SJSA1 (cell line): Measurements from ENCODE around the gene TRIM24. TPM values are rescaled to one million over a fixed set of nuclear protein-coding genes. Genes with fewer than 3 reads are reported as not detected.
"Not testable (repeated sequence)": the region's sequence is repeated elsewhere in the genome, so short reads cannot be mapped to it uniquely, and the experiment has no call there.

Experiments
- DNase-seq, 2 experiments: peaks; one replicate each; pipeline ENCODE4 v3.0.0-alpha.2; 2015 to 2020; ENCODE audit warnings: low spot score in 2 of 2, low read depth in 1 of 2
- H3K27ac ChIP-seq: fragments of 250-450 bp; sonication (Bioruptor Pico); 2 replicates; pipeline ENCODE4 v1.5.1; 2020; ENCODE audit warnings: mild to moderate bottlenecking, moderate library complexity
- H3K27me3 ChIP-seq: fragments of 250-450 bp; sonication (Bioruptor Pico); replicated peaks from 2 replicates; pipeline ENCODE4 v1.5.1; 2020; ENCODE audit warnings: mild to moderate bottlenecking, moderate library complexity
- H3K36me3 ChIP-seq: fragments of 250-450 bp; sonication (Bioruptor Pico); 2 replicates; pipeline ENCODE4 v1.5.1; 2020; ENCODE audit warnings: mild to moderate bottlenecking
- H3K4me1 ChIP-seq: fragments of 250-450 bp; sonication (Bioruptor Pico); replicated peaks from 2 replicates; pipeline ENCODE4 v1.6.1; 2021; ENCODE audit warnings: mild to moderate bottlenecking
- H3K4me3 ChIP-seq: fragments of 250-450 bp; sonication (Bioruptor Pico); 2 replicates; pipeline ENCODE4 v1.5.1; 2020; ENCODE audit warnings: mild to moderate bottlenecking
- H3K9me3 ChIP-seq: fragments of 250-450 bp; sonication (Bioruptor Pico); replicated peaks from 2 replicates; pipeline ENCODE4 v1.5.1; 2020; ENCODE audit warnings: mild to moderate bottlenecking
- total RNA-seq: library from RNA; depleted of rRNA; stranded (reverse); fragments of >200 nt; shearing (Covaris generic); gene quantifications from 2 replicates; pipeline ENCODE4 v1.2.3, GENCODE V29; 2014

Gene TRIM24
- total RNA-seq, 1 experiment from 2014 or later, result 20.3 TPM

- no peak overlapping the region for H3K4me3 ChIP-seq
- DNase-seq, result no peak
- no peaks in the 10 kb centered on the region for H3K4me1 ChIP-seq
- H3K9me3 ChIP-seq, result no peaks in the 10 kb centered on the region
- H3K27me3 ChIP-seq, result no peaks in the 10 kb centered on the region
- H3K27ac ChIP-seq, result no peak overlapping the region
- H3K36me3 ChIP-seq, result no peaks in the 10 kb centered on the region
Observed at GRCh38 chr7:138493535-138493934, 33.5 kb downstream of the TRIM24 start.

DNA sequence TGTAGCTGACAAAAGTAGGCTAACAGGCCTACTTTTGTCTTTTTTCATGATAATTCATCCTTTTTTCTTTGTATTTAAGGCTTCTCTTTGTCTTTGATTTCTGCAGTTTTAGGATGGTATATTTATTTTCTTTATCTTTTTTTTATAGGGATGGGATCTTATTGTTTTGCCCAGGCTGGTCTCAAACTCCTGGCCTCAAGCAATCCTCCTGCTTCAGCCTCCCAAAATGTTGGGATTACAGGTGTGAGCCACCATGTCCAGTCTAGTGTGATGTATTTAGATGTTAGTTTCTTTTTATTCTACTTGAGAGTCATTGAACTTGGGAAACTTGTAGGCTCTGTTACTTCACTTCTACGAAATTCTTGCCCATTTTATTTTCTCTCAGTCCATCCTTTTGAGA, 35.4 kb downstream of the TRIM24 start:
- H3K27ac ChIP-seq, result no peak overlapping the region
- H3K4me1 ChIP-seq, result no peaks in the 10 kb centered on the region
- no peak overlapping the region for H3K4me3 ChIP-seq
- no peaks in the 10 kb centered on the region for H3K27me3 ChIP-seq
- no peaks in the 10 kb centered on the region for H3K36me3 ChIP-seq
- DNase-seq, result no peak
- no peaks in the 10 kb centered on the region for H3K9me3 ChIP-seq

- H3K9me3 ChIP-seq, result no peaks in the 10 kb centered on the region
- H3K27me3 ChIP-seq, result no peaks in the 10 kb centered on the region
- no peaks in the 10 kb centered on the region for H3K4me1 ChIP-seq
- H3K36me3 ChIP-seq, result no peaks in the 10 kb centered on the region
- no peak overlapping the region for H3K27ac ChIP-seq
- no peak overlapping the region for H3K4me3 ChIP-seq
- no peak for DNase-seq
Observed at GRCh38 chr7:138499340-138499739, 39.3 kb downstream of the TRIM24 start.

DNA sequence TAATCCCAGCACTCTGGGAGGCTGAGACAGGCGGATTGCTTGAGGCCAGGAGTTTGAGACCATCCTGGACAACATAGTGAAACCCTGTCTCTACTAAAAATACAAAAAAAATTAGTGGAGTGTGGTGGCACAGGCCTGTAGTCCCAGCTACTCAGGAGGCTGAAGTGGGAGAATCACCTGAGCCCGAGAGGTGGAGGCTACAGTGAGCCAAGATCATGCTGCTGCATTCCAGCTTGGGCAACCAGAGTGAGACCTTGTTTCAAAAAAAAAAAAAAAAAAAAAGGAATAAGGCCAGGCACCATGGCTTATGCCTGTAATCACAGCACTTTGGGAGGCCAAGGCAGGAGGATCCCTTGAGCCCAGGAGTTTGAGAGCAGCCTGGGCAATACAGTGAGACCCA, 40.2 kb downstream of the TRIM24 start:
- not testable (repeated sequence) for H3K27ac ChIP-seq, H3K36me3 ChIP-seq, H3K4me3 ChIP-seq, H3K4me1 ChIP-seq, H3K27me3 ChIP-seq, DNase-seq, H3K9me3 ChIP-seq

GRCh38 chr7:138500892-138501291, 40.8 kb downstream of the TRIM24 start:
- peaks cover 7% of the 10 kb centered on the region for H3K36me3 ChIP-seq
- DNase-seq, result no peak
- H3K27ac ChIP-seq, result no peak overlapping the region
- no peaks in the 10 kb centered on the region for H3K27me3 ChIP-seq
- H3K4me1 ChIP-seq, result no peaks in the 10 kb centered on the region
- no peak overlapping the region for H3K4me3 ChIP-seq
- H3K9me3 ChIP-seq, result no peaks in the 10 kb centered on the region

DNA sequence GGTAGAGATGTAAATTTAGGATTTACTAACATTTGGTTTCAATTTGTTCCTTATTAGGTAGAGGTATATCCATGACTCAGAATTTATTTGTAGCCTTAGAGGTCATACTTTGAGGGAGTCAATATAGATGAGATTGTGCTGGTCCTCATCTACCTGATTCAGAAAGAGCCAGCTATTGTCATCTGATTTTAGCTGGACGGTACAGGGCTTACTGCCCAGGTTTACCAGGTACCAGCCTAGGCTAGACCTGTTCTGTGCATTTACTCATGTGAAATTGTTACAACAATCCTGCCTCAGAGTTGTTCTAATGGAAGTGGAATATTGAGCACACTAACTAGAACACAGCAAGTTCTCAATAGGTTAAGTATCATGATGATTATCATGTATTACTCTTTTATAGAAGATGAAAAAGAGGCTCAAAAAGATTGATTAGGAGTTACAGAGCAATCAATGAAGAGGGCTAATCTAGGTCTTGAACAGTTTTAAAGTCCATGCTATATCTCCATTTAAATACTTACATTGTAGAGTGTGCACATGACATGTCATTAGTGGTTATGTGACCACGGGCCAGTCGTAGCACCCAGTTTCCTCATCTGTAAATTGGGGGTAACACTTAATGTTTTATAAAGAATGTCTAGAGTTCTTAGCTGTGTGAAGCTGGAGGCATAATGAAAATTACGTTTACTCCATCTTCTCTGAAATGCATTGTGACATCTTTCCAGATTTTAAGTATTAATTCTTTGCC, 42.1 kb downstream of the TRIM24 start:
- Histone ChIP-seq H3K27ac (no peak overlapping the region), H3K4me1 (no peaks in the 10 kb centered on the region), H3K36me3 (peaks cover 7% of the 10 kb centered on the region), H3K9me3 (no peaks in the 10 kb centered on the region), H3K27me3 (no peaks in the 10 kb centered on the region), H3K4me3 (no peak overlapping the region)
- DNase-seq, result no peak

DNA sequence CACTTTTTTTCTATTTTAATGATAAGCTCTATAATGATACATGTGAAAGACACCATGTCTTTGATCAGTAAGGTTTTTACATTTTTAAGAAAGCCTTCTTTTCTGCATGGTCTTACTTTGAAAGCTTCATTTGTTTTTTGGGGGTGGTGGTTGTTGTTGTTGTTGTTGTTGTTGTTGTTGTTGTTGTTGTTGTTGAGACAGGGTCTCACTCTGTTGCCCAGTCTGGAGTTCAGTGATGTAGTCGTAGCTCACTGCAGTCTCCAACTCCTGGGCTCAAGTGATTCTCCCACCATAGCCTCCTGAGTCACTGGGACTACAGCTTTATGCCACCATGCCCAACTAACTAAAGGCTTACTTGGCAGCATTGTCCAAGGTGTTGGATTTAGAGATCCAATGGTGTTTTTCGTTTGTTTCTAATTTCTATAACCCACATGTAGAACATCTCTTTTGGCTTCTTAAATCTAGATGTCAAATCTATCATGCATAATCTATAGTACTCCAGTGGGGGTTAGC, 45.4 kb downstream of the TRIM24 start:
- Histone ChIP-seq H3K36me3 (peaks cover 7% of the 10 kb centered on the region), H3K27ac (no peak overlapping the region), H3K4me1 (no peaks in the 10 kb centered on the region), H3K4me3 (no peak overlapping the region), H3K9me3 (no peaks in the 10 kb centered on the region), H3K27me3 (no peaks in the 10 kb centered on the region)
- DNase-seq, result no peak

- no peaks in the 10 kb centered on the region for H3K4me1 ChIP-seq
- H3K9me3 ChIP-seq, result no peaks in the 10 kb centered on the region
- H3K4me3 ChIP-seq, result no peak overlapping the region
- no peak for DNase-seq
- H3K36me3 ChIP-seq, result peaks cover 9% of the 10 kb centered on the region
- no peak overlapping the region for H3K27ac ChIP-seq
- no peaks in the 10 kb centered on the region for H3K27me3 ChIP-seq
Observed at GRCh38 chr7:138506764-138507163, 46.7 kb downstream of the TRIM24 start.

DNA sequence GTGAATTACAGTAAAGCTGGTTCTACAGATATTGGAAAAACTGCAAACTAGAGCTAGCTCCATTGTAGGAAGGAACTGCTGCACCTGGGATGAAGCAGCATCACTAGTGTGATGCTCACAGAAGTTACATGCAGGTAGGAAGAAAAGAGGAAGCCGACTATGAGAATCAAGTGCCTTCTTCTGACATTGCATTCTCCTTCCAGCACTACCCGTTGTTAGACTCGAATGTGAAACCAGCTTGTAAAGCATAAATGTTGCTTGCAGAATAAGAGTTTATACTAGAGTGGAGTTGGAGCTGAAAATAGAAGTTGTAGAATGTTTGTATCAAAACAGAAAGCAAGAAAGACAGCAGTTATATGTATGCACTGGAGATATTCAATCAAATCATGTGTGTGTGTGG, 49.9 kb downstream of the TRIM24 start:
- peaks cover 13% of the 10 kb centered on the region for H3K36me3 ChIP-seq
- H3K27ac ChIP-seq, result no peak overlapping the region
- no peaks in the 10 kb centered on the region for H3K27me3 ChIP-seq
- H3K9me3 ChIP-seq, result no peaks in the 10 kb centered on the region
- no peak overlapping the region for H3K4me3 ChIP-seq
- DNase-seq, result no peak
- H3K4me1 ChIP-seq, result no peaks in the 10 kb centered on the region

GRCh38 chr7:138512092-138512858, 52.2 kb downstream of the TRIM24 start:
- H3K27ac ChIP-seq, result no peak overlapping the region
- H3K27me3 ChIP-seq, result no peaks in the 10 kb centered on the region
- H3K4me3 ChIP-seq, result no peak overlapping the region
- no peaks in the 10 kb centered on the region for H3K9me3 ChIP-seq
- DNase-seq, result no peak
- H3K4me1 ChIP-seq, result no peaks in the 10 kb centered on the region
- peaks cover 6% of the 10 kb centered on the region for H3K36me3 ChIP-seq

DNA sequence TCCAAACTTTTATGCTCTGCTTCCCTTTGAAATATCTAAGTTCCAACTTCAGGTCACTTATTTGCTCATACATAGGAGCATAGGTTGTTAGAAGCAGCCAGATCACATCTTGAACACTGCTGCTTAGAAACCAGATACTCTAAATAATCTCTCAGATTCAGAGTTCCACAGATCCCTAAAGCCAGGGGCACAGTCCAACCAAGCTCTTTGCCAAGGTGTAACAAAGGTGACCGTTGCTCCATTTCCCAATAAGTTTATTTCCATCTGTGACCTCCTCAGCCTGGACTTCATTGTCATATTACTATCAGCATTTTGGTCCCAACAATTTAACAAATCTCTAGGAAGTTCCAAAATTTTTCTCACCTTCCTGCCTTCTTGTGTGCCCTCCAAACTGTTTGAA, 52.8 kb downstream of the TRIM24 start:
- Histone ChIP-seq H3K27me3 (no peaks in the 10 kb centered on the region), H3K36me3 (peaks cover 6% of the 10 kb centered on the region), H3K9me3 (no peaks in the 10 kb centered on the region), H3K4me1 (no peaks in the 10 kb centered on the region), H3K27ac (no peak overlapping the region), H3K4me3 (no peak overlapping the region)
- no peak for DNase-seq

GRCh38 chr7:138513344-138513871, 53.3 kb downstream of the TRIM24 start:
- no peak for DNase-seq
- Histone ChIP-seq H3K9me3 (no peaks in the 10 kb centered on the region), H3K4me1 (no peaks in the 10 kb centered on the region), H3K27me3 (no peaks in the 10 kb centered on the region), H3K36me3 (peaks cover 6% of the 10 kb centered on the region), H3K4me3 (no peak overlapping the region), H3K27ac (no peak overlapping the region)

GRCh38 chr7:138514044-138514443, 54.0 kb downstream of the TRIM24 start:
- Histone ChIP-seq H3K4me3 (no peak overlapping the region), H3K36me3 (peaks cover 12% of the 10 kb centered on the region), H3K9me3 (no peaks in the 10 kb centered on the region), H3K27ac (no peak overlapping the region), H3K4me1 (no peaks in the 10 kb centered on the region), H3K27me3 (no peaks in the 10 kb centered on the region)
- no peak for DNase-seq

DNA sequence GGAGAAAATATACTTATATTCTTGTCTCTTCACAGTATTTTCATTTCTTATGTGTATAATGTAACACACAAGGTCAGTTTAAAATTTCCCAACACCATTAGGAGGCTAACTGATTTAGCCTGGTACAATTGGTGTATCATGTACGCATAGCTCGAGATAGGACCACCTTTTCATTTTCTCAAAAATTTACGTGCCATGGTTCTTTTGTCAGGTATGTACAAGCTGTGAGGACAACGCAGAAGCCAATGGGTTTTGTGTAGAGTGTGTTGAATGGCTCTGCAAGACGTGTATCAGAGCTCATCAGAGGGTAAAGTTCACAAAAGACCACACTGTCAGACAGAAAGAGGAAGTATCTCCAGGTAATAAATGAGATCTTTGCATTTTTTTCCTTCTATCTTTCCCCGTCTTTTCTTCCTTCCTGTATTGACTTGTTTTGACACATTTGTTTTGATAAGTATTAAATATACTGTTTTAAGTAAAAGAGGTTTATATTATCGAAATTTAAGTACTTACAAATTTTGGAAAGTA, 55.0 kb downstream of the TRIM24 start:
- no peak overlapping the region for H3K27ac ChIP-seq
- H3K4me3 ChIP-seq, result no peak overlapping the region
- H3K27me3 ChIP-seq, result no peaks in the 10 kb centered on the region
- H3K9me3 ChIP-seq, result no peaks in the 10 kb centered on the region
- H3K36me3 ChIP-seq, result peaks cover 20% of the 10 kb centered on the region
- DNase-seq, result no peak
- no peaks in the 10 kb centered on the region for H3K4me1 ChIP-seq
